Suprapubic skin (tissue), 4 donors: ENCODE data around the gene GH1. TPM values are rescaled to one million over a fixed set of nuclear protein-coding genes. Genes with fewer than 3 reads are reported as not detected.
A peak's percentile ranks its signal among the peaks of the same experiment; 100 is the strongest.
"Not testable (repeated sequence)": the region's sequence is repeated elsewhere in the genome, so short reads cannot be mapped to it uniquely, and the experiment has no call there.

Experiments
- DNase-seq, 2 donors: peaks; one replicate each; pipeline ENCODE4 v3.0.0-alpha.2; 2019; ENCODE audit warnings: low spot score in 2 of 2
- H3K27ac ChIP-seq: fragments of 200-600 bp; sonication (generic); one replicate; pipeline ENCODE4 v1.5.1; 2019
- H3K27me3 ChIP-seq: fragments of 200-600 bp; sonication (generic); one replicate; pipeline ENCODE4 v1.5.1; 2019
- H3K36me3 ChIP-seq: fragments of 200-600 bp; sonication (generic); one replicate; pipeline ENCODE4 v1.5.1; 2019
- H3K4me1 ChIP-seq: fragments of 200-600 bp; sonication (generic); one replicate; pipeline ENCODE4 v1.5.1; 2019
- H3K4me3 ChIP-seq: fragments of 200-600 bp; sonication (generic); one replicate; pipeline ENCODE4 v1.5.1; 2019; ENCODE audit warnings: mild to moderate bottlenecking
- H3K9me3 ChIP-seq: fragments of 200-600 bp; sonication (generic); one replicate; pipeline ENCODE4 v1.5.1; 2019
- CTCF ChIP-seq, 2 donors: fragments of 200-600 bp in 1 of 2; fragments of 450-650 bp in 1 of 2; sonication (generic) in 1 of 2; IDR thresholded peaks; one replicate each; pipeline ENCODE4 v1.5.1; 2016 to 2019; ENCODE audit warnings: antibody characterized with exemption in 2 of 2, mild to moderate bottlenecking in 1 of 2, moderate library complexity in 1 of 2
- EP300 ChIP-seq: sonication (generic); formaldehyde crosslinking; IDR thresholded peaks from one replicate; pipeline ENCODE4 v1.6.1; 2017; ENCODE audit warnings: antibody characterized with exemption
- POLR2A ChIP-seq, 2 donors: fragments of 450-650 bp; IDR thresholded peaks; one replicate each; pipeline ENCODE4 v1.6.1; 2017; ENCODE audit warnings: antibody characterized with exemption in 2 of 2, mild to moderate bottlenecking in 2 of 2, moderate library complexity in 2 of 2
- POLR2AphosphoS5 ChIP-seq, 3 donors: sonication (generic); formaldehyde crosslinking; IDR thresholded peaks; one replicate each; pipeline ENCODE4 v1.6.1; 2017; ENCODE audit warnings: antibody characterized with exemption in 3 of 3
- WGBS: methylation state at CpG from one replicate; pipeline ENCODE4 v1.1.5; 2018; 5-methylcytosine and 5-hydroxymethylcytosine counted together
- total RNA-seq, 4 donors: library from RNA; depleted of rRNA; stranded (reverse); fragments of >200 nt; gene quantifications; one replicate each; pipeline ENCODE4 v1.1.0, GENCODE V29; 2016

Gene GH1
- total RNA-seq, 4 donors from 2014 or later: not detected

GRCh38 chr17:63925615-63926014, 7.0 kb upstream of the GH1 start:
- Histone ChIP-seq H3K4me1 (peaks cover 10% of the 10 kb centered on the region), H3K36me3 (no peaks in the 10 kb centered on the region), H3K27me3 (no peaks in the 10 kb centered on the region), H3K27ac (no peak overlapping the region), H3K9me3 (no peaks in the 10 kb centered on the region), H3K4me3 (no peak overlapping the region)
- no peak for TF ChIP-seq CTCF (IDR thresholded peaks at IDR 0.05)
- no peak for TF ChIP-seq EP300
- TF ChIP-seq POLR2A (IDR thresholded peaks at IDR 0.05): no peak
- TF ChIP-seq POLR2AphosphoS5 (IDR thresholded peaks at IDR 0.05): no peak
- WGBS: 79% methylated on average over 5 of the region's 5 CpGs
- DNase-seq: no peak

- H3K4me1 ChIP-seq, H3K9me3 ChIP-seq, H3K27me3 ChIP-seq, H3K4me3 ChIP-seq, H3K36me3 ChIP-seq, DNase-seq, H3K27ac ChIP-seq: not testable (repeated sequence)
- 72% methylated on average over 9 of the region's 9 CpGs for WGBS
Observed at GRCh38 chr17:63922402-63922801, 3.8 kb upstream of the GH1 start.

DNA sequence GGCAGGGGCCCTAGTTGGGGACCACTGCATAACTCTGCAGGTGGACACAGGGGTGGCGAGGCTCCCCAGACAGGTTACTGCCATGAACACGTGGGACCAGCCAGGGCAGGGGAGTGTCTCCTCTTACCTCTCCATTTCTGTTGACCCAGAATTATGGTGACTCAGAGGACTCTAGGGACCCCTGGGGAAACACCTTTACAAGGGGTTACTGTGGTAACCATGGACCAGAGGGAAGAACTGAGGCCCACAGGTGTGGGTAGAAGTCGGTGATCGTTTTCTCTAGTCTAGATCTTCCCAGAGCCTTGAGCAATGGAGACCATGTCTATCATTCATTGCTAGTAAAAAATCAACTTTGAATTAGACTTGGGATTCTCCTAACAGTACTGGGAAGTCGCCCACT, 2.1 kb upstream of the GH1 start:
- 93% methylated on average over 5 of the region's 5 CpGs for WGBS
- not testable (repeated sequence) for H3K4me3 ChIP-seq, H3K27me3 ChIP-seq, H3K27ac ChIP-seq, H3K36me3 ChIP-seq, H3K9me3 ChIP-seq, DNase-seq, H3K4me1 ChIP-seq

GRCh38 chr17:63920050-63920449, 1.4 kb upstream of the GH1 start:
- not testable (repeated sequence) for DNase-seq, H3K4me1 ChIP-seq, H3K4me3 ChIP-seq, H3K9me3 ChIP-seq, H3K27ac ChIP-seq, H3K36me3 ChIP-seq, H3K27me3 ChIP-seq
- WGBS: 77% methylated on average over 6 of the region's 6 CpGs

DNA sequence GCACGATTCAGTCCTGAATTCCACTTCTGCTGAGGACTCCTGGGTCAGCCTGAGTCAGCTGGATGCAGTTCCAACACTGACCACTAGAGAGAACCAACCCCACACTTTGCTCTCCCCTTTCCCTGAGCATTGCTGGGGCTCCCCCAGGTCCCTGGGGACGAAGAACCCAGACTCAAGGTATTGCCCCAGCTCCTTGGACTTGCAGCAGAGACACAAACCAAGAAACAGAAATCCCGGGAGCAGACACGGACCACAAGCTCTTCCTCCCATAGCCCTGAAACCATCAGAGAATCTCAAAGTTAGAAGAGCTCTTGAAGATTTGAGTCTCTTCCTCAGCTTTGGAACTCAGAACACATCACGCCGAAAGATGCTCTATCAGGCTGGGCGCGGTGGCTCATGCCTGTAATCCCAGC, 678 bp upstream of the GH1 start:
- 51% methylated on average over 8 of the region's 8 CpGs for WGBS

GRCh38 chr17:63918305-63918704, 334 bp downstream of the GH1 start:
- DNase-seq: peak in 1 of 2 donors; percentile 41
- Histone ChIP-seq H3K4me3 (no peak overlapping the region), H3K4me1 (peaks cover 4% of the 10 kb centered on the region), H3K36me3 (no peaks in the 10 kb centered on the region), H3K27ac (no peak overlapping the region), H3K9me3 (no peaks in the 10 kb centered on the region), H3K27me3 (no peaks in the 10 kb centered on the region)
- TF ChIP-seq CTCF (IDR thresholded peaks at IDR 0.05) (no peak), POLR2A (IDR thresholded peaks at IDR 0.05) (no peak), EP300 (no peak), POLR2AphosphoS5 (IDR thresholded peaks at IDR 0.05) (no peak)
- WGBS: 66% methylated on average over 10 of the region's 10 CpGs

More for the DNA sequence above, 678 bp upstream of the GH1 start:
- peaks cover 4% of the 10 kb centered on the region for H3K4me1 ChIP-seq
- no peak overlapping the region for H3K27ac ChIP-seq
- TF ChIP-seq CTCF (IDR thresholded peaks at IDR 0.05): peak; percentile 94 to 96
- TF ChIP-seq POLR2AphosphoS5 (IDR thresholded peaks at IDR 0.05): no peak
- no peak for TF ChIP-seq EP300
- TF ChIP-seq POLR2A (IDR thresholded peaks at IDR 0.05): no peak
- no peaks in the 10 kb centered on the region for H3K36me3 ChIP-seq
- no peak for DNase-seq
- H3K27me3 ChIP-seq: no peaks in the 10 kb centered on the region
- no peaks in the 10 kb centered on the region for H3K9me3 ChIP-seq
- H3K4me3 ChIP-seq: no peak overlapping the region

DNA sequence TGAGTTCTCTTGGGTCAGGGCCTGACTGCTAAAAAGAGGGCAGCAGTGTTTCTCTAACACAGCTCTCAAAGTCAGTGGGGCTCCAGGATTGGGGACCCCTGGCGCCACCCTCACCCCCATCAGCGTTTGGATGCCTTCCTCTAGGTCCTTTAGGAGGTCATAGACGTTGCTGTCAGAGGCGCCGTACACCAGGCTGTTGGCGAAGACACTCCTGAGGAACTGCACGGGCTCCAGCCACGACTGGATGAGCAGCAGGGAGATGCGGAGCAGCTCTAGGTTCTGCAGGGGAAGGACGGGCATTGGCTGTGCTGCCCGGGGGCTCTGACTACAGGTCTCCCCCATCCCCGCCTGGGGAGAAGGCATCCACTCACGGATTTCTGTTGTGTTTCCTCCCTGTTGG, 993 bp downstream of the GH1 start:
- peaks cover 4% of the 10 kb centered on the region for H3K4me1 ChIP-seq
- peak in 1 of 2 donors; percentile 46 for DNase-seq
- WGBS: 80% methylated on average over 10 of the region's 13 CpGs
- H3K27me3 ChIP-seq: no peaks in the 10 kb centered on the region
- no peaks in the 10 kb centered on the region for H3K36me3 ChIP-seq
- H3K4me3 ChIP-seq: no peak overlapping the region
- TF ChIP-seq POLR2AphosphoS5 (IDR thresholded peaks at IDR 0.05): no peak
- no peak overlapping the region for H3K27ac ChIP-seq
- no peaks in the 10 kb centered on the region for H3K9me3 ChIP-seq

DNA sequence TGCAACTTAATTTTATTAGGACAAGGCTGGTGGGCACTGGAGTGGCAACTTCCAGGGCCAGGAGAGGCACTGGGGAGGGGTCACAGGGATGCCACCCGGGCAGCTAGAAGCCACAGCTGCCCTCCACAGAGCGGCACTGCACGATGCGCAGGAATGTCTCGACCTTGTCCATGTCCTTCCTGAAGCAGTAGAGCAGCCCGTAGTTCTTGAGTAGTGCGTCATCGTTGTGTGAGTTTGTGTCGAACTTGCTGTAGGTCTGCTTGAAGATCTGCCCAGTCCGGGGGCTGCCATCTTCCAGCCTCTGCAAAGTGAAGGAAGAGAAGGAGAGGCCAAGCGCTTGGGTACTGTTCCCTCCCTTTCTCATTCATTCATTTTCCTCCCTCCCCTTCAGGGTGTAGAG, 1.4 kb downstream of the GH1 start:
- not testable (repeated sequence) for H3K4me1 ChIP-seq, H3K4me3 ChIP-seq, H3K9me3 ChIP-seq, H3K36me3 ChIP-seq, H3K27ac ChIP-seq, H3K27me3 ChIP-seq
- 81% methylated on average over 7 of the region's 11 CpGs for WGBS
- DNase-seq: peak in 1 of 2 donors; percentile 17
